GM06990 (cell line): ENCODE results near the gene SCRN2.

Experiments used
- DNase-seq: peaks from one replicate; pipeline ENCODE4 v3.0.0-alpha.2; 2011; ENCODE audit not compliant: insufficient read length; ENCODE audit errors: extremely low read depth
- H3K27me3 ChIP-seq: replicated peaks from 2 replicates; pipeline ENCODE4 v1.6.0; 2011; ENCODE audit warnings: low read length; ENCODE audit not compliant: control insufficient read depth, insufficient read depth
- H3K36me3 ChIP-seq: 2 replicates; pipeline ENCODE4 v1.5.1; 2011; ENCODE audit warnings: low read length; ENCODE audit not compliant: control insufficient read depth, insufficient read depth
- H3K4me3 ChIP-seq: replicated peaks from 2 replicates; pipeline ENCODE4 v1.5.1; 2011; ENCODE audit warnings: low read depth, mild to moderate bottlenecking, control low read depth, low read length
- CTCF ChIP-seq: IDR thresholded peaks from 2 replicates; pipeline ENCODE4 v1.5.1; 2011; ENCODE audit warnings: low read length, control low read depth, mild to moderate bottlenecking, inconsistent platforms; ENCODE audit not compliant: insufficient read depth, poor library complexity, severe bottlenecking

Gene SCRN2

DNA sequence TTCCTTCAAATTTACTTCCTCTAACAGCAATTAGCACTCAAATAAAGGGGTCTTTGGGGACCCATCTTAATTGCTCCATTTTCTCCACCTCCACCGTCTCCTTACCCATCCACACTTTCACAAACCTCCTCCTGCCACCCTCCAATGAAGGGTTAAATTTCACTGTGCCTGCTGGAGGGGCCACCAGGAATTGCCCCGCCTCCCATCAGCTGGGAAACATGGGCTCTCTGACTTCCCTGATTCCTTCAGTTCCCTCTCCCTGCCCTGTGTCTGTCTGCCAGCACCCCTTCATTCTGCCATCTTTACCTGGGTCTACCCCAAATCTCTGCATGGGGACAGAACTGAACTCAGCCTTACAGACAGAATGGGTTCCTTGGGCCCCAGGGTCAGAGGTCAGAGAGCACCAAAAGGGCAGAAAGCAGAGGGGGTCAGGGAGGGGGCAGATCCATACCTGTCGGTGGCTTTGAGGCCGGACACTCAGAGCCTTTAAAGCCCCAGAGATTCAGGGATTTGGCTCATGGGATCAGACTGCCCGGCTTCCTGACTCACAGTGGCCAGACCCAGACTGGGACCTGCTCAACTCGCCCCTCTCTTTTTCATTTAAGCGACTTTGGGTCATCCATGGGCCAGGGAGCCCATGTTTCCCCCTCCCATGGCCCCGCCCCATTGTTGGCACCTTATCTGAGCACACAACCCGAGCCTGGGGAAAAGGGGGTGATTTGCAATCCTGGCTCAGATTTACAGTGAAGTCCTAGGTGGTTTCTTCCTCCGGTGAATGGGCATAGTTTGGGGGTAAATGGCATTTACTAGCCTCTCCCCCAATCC lies 37.3 kb upstream of the SCRN2 start:
- no peak for TF ChIP-seq CTCF
- H3K36me3 ChIP-seq: no peaks in the 10 kb centered on the region
- DNase-seq: no peak
- H3K27me3 ChIP-seq: peaks cover 5% of the 10 kb centered on the region
- no peak overlapping the region for H3K4me3 ChIP-seq

DNA sequence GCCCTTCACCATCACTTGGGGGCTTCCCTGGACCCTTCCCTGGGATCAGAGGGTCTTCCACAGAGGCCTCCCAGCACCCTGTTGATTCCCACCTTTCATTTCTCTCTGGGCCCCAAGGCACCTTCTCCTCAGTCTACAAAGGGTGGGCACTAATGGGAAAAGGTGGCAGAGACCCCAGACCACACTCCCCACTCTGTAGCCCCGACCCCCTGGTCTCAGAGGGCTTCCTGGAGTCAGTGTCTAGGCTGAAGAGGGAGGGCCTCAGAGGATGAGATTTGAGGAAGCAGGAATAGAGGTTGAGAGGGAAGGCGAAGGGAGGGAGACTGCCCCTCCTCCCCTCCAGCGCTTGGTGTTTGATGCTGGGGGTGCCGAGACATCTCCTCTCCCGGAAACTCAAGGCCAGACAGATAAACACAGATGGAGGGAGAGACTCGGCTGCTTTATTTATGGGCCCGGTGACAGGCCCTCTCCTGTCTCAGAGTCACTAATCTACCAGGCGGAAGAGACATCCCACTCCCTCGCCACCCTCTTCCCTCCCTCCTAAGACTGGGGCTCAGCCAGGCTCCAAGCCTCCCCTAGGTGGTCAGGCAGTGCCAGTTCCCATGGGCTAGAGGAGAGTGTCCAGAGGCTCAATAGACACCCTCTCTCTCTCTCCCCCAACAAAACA lies 36.4 kb upstream of the SCRN2 start:
- no peak for TF ChIP-seq CTCF
- Histone ChIP-seq H3K36me3 (no peaks in the 10 kb centered on the region), H3K27me3 (peaks cover 5% of the 10 kb centered on the region), H3K4me3 (no peak overlapping the region)
- DNase-seq: no peak

DNA sequence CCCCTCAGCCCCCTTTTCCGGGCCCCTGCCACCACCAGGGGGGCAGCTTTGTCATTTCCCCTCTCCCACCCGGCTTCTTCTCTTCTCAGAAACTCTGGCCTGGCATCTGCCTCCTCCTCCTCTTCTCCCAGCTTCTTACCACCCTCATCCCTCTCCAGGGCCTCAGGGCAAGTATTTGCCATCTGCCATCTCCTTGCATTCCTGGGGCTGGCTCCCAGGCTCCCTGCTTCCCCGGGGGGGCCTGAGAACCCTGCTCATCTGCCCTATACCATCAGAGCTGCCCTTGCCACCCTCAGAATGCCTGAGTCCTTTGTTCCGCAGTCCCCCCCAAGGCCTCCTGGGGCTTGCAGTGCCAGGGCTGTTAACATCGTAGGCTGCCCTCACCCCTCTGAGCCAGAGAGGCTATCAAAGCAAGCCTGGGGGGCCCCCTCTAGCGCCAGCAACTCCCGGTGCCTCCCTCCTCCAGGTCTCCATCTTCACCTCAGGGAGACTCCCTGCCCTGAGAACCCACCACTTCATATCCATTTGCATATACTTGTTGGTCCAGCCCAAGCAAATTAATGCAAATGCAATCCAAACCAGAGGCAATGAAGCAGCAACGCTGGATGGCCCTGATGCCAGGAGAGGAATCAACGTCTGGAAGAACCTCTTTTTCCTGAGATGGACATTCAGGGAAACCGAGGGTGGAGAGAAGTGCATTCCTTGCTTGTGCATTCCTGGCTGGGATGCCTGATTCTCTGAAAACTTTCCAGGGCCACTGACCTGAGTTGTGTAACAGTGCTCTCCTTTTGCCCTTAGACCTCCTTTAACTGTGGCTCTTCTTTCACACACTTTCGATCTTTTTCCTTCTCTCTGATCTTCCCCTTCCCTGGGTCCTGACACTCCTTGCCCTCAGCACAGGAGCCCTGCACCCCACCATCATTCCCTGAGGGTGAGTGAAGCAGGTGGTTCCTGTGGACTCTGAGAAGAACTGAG lies 34.2 kb upstream of the SCRN2 start:
- no peak for DNase-seq
- Histone ChIP-seq H3K27me3 (peaks cover 6% of the 10 kb centered on the region), H3K36me3 (no peaks in the 10 kb centered on the region)

DNA sequence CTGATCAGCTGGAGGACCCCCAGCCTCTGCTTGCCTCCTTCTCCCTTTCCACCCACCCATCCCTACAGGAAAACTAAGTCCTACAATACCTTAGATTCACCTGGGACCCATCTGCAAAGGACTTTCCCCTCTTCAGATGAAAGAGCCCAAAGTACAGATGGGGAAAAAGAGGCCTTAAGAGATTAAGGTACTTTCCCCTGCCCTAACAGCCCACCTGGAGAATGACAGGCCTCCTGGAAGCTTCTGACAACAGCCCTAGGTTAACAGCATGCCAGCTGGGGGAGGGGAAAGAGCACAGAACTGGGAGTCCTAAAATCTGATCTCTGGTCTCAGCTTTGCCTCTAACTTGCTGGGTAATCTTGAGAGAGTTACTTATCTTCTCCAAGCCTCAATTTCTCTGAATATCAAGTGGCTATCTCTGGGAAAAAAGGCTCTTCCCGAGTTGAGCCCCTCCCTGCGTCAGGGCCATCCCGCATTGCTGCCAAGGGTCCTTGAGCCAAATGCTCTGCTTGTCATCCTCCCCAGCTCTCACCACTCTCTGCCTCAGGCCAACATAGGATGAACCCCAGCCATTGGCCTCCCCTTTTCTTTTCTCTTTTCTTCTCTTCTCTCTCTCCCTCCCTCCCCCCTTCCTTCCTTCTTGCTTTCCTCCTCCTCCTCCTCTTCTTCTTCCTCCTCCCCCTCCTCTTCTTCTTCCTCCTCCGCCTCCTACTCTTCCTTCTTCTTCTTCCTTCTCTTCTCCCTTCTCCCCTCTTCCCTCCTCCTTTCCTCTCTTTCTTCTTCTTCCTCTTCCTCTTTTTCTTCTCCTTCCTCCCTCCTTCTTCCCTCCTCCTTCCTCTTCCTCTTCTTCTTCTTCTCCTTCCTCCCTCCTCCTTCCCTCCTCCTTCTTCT lies 32.4 kb upstream of the SCRN2 start:
- H3K4me3 ChIP-seq: no peak overlapping the region
- TF ChIP-seq CTCF: no peak
- H3K27me3 ChIP-seq: peaks cover 5% of the 10 kb centered on the region
- no peak for DNase-seq
- H3K36me3 ChIP-seq: no peaks in the 10 kb centered on the region

More for the DNA sequence above, 34.2 kb upstream of the SCRN2 start:
- no peak for TF ChIP-seq CTCF
- H3K4me3 ChIP-seq: no peak overlapping the region

DNA sequence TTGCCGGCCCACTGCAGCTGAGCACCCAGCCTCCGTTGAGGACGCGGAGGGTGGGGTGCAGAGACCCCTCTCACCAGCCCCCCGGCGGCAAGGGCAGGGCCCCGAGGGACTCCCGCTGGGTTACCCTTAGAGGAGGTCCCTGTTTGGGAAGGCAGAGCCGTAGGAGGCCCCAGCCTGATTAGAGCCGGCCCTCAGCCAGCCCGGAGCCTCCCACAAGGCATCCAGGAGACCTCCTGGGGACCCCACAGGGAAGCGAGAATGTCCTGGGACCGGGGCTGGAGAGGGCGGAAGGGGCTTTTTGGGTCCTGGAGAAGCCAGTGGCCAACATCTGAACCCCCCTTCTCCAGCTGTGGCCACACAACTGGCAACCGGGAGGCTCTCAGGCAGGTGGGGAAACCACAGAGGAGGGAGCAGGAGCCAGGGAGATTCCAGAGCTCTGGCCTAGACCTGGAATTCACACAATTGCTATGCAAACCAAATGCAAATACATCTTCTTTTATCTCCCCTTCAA lies 31.6 kb upstream of the SCRN2 start:
- no peak for DNase-seq
- no peak overlapping the region for H3K4me3 ChIP-seq
- H3K27me3 ChIP-seq: peaks cover 7% of the 10 kb centered on the region
- no peak for TF ChIP-seq CTCF
- no peaks in the 10 kb centered on the region for H3K36me3 ChIP-seq
